ENCODE measurements around the gene RAB10.

RAB10 gene

GRCh38 chr2:26033270-26033817 is 540 bp upstream of the RAB10 start:
- TF ChIP-seq MYC (IDR thresholded peaks at IDR 0.05; ENCODE audit: low read depth, low read length) (peak; percentile 45; the same call in 1 of the 2 replicates), CTCF (IDR thresholded peaks at IDR 0.05; ENCODE audit: low read depth, low read length) (no peak), POLR2A (IDR thresholded peaks at IDR 0.05; ENCODE audit: extremely low read depth, insufficient read length) (no peak), MAX (IDR thresholded peaks at IDR 0.05; ENCODE audit: low read depth, low read length) (peak; percentile 44; the same call in 1 of the 2 replicates)
- H3K4me3 ChIP-seq (ENCODE audit: low read depth, low read length): peak overlapping the region; percentile 74
- DNase-seq (ENCODE audit: low read depth): peak; percentile 84

- no peak for DNase-seq (ENCODE audit: low read depth)
- no peak for TF ChIP-seq MYC (IDR thresholded peaks at IDR 0.05; ENCODE audit: low read depth, low read length)
- no peak for TF ChIP-seq MAX (IDR thresholded peaks at IDR 0.05; ENCODE audit: low read depth, low read length)
- TF ChIP-seq POLR2A (IDR thresholded peaks at IDR 0.05; ENCODE audit: extremely low read depth, insufficient read length): no peak
- TF ChIP-seq CTCF (IDR thresholded peaks at IDR 0.05; ENCODE audit: low read depth, low read length): no peak
- peak overlapping the region; percentile 85 for H3K4me3 ChIP-seq (ENCODE audit: low read depth, low read length)
These were observed 731 bp downstream of the RAB10 start for GRCh38 chr2:26034637-26034992.

- peak overlapping the region; percentile 85 for H3K4me3 ChIP-seq (ENCODE audit: low read depth, low read length)
- DNase-seq (ENCODE audit: low read depth): peak; percentile 48
- TF ChIP-seq MAX (IDR thresholded peaks at IDR 0.05; ENCODE audit: low read depth, low read length) (no peak), MYC (IDR thresholded peaks at IDR 0.05; ENCODE audit: low read depth, low read length) (no peak), CTCF (IDR thresholded peaks at IDR 0.05; ENCODE audit: low read depth, low read length) (no peak), POLR2A (IDR thresholded peaks at IDR 0.05; ENCODE audit: extremely low read depth, insufficient read length) (no peak)
These were observed 1.3 kb downstream of the RAB10 start for GRCh38 chr2:26035090-26035743.

GRCh38 chr2:26039603-26040323 is 5.9 kb downstream of the RAB10 start:
- TF ChIP-seq POLR2A (IDR thresholded peaks at IDR 0.05; ENCODE audit: extremely low read depth, insufficient read length) (no peak), MYC (IDR thresholded peaks at IDR 0.05; ENCODE audit: low read depth, low read length) (no peak), CTCF (IDR thresholded peaks at IDR 0.05; ENCODE audit: low read depth, low read length) (no peak), MAX (IDR thresholded peaks at IDR 0.05; ENCODE audit: low read depth, low read length) (no peak)
- DNase-seq (ENCODE audit: low read depth): no peak
- H3K4me3 ChIP-seq (ENCODE audit: low read depth, low read length): peak overlapping the region; percentile 3

GRCh38 chr2:26043109-26043508 is 9.2 kb downstream of the RAB10 start:
- DNase-seq (ENCODE audit: low read depth): no peak
- TF ChIP-seq MYC (IDR thresholded peaks at IDR 0.05; ENCODE audit: low read depth, low read length): no peak
- no peak for TF ChIP-seq MAX (IDR thresholded peaks at IDR 0.05; ENCODE audit: low read depth, low read length)
- TF ChIP-seq CTCF (IDR thresholded peaks at IDR 0.05; ENCODE audit: low read depth, low read length): no peak
- TF ChIP-seq POLR2A (IDR thresholded peaks at IDR 0.05; ENCODE audit: extremely low read depth, insufficient read length): no peak
- no peak overlapping the region for H3K4me3 ChIP-seq (ENCODE audit: low read depth, low read length)

All from NB4 (cell line).